Inflammatory macrophage treated with lipopolysaccharide for 1 hour (primary cell): ENCODE measurements around the gene HJURP.

ENCODE experiments used
- DNase-seq, 2 donors: peaks; one replicate each; pipeline ENCODE4 v3.0.0-alpha.2; 2020 to 2022

The HJURP gene

DNA sequence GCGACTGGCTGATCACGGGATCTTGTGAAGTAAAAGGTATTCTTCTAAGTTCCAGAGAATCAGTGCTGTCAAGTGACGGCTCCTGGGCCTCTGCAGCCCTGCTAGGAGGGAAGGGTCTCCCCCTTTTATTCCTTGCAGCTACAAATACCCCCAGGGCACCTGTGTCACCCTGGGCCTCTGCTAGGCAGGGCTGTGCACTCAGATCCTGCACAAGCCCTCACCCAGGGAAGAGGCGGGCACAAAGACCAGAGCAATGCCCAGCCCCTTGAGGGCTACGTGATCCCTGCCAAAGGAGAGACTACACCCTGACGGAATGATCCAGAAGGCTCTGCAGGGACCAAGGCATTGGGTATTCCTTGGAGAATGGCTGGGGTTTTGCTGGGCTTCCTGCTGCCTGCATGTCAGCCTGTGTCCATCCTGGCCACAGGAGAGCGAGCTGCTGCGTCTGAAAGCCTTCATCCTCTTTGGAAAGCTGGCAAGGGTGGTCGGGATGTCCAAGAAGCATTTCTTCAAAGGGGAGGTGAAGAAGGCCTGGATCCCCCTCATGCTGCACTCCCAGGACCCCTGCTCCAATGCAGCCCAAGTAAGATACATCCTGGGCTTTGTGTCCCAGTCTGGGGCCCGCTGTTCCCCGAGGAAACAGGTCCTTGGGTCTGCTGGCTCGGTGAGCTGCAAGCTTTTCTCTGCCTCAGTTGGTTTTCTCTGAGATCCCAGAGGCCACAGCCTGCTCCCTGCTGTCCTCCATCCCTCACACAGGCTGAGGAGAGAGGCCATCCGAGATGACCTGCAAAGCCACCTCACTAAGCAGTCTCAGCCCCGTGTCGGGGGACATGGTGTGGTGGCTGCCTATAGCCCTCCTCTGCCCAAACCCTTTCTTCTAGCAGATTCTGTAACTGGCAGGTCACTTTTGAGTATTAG is 24.9 kb downstream of the HJURP start:
- DNase-seq, result no peak

DNA sequence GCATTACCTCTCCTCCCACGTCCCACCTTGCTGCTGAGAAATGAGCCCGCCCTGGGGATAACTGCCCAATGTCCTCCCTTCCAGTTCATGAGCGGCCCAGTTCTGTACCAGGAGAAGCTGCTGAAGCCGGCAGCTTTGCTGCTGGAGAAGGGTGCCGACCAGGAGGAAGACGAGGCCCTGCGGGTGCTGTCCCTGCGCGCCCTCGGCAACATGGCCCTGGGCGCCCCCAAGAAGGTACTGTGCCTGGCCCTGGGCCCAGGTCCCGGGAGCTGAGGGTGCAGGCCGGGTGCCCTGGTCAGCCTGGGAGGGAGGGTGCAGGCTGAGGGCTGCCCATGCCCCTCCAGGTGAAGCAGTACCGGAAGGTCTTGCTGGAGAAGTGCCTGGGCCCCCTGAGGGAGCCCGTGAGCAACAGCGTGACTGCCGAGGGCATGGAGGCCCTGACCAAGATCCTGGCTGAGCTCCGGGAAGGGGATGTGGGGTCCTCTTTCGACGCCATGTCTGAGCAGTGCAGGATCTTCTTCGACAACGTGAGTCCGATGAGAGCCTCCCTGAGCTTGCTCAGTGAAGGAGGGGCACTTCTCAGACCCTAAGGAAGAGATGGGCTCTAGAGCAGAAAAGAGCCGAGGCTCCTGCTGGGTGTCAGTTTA is 25.7 kb downstream of the HJURP start:
- DNase-seq, result no peak

DNA sequence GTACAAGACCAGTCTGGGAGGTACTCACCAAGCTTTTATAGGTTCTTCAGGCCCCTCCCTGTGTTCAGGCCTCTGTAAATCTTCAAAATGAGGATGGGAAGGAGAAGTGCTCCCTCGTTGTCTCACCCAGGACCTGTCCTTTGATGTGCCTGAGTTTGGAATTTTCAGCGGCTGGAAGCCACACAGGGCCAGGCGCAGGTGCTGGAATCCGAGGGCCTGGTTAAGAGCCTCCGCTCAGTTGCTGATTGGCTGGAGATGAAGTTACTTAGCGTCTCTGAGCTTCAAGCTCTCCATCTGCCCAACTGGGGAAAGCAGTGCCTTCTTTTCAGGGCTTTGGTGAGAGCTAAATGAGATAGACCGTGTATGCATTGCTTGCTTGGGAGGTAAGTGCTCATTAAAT is 30.0 kb downstream of the HJURP start:
- no peak for DNase-seq

DNA sequence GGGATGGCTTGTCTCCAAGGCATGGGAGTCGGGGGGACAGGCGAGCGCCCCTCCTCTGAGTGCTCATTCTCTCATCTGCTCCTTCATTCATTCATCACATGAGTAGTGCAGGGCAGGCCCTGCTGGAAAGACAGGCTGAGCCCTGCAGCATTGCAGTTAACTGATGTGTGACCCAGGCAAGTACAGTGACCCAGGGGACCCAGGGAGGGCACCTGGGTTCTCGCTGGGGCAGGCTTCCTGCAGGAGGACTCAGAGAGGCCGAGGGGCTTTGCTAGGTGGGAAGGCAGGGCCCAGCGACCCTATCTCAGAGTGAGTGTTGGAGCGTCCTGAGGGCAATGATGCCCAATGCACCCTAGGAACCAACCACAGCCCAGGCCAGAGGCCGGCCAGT is 30.6 kb downstream of the HJURP start:
- DNase-seq, result no peak

DNA sequence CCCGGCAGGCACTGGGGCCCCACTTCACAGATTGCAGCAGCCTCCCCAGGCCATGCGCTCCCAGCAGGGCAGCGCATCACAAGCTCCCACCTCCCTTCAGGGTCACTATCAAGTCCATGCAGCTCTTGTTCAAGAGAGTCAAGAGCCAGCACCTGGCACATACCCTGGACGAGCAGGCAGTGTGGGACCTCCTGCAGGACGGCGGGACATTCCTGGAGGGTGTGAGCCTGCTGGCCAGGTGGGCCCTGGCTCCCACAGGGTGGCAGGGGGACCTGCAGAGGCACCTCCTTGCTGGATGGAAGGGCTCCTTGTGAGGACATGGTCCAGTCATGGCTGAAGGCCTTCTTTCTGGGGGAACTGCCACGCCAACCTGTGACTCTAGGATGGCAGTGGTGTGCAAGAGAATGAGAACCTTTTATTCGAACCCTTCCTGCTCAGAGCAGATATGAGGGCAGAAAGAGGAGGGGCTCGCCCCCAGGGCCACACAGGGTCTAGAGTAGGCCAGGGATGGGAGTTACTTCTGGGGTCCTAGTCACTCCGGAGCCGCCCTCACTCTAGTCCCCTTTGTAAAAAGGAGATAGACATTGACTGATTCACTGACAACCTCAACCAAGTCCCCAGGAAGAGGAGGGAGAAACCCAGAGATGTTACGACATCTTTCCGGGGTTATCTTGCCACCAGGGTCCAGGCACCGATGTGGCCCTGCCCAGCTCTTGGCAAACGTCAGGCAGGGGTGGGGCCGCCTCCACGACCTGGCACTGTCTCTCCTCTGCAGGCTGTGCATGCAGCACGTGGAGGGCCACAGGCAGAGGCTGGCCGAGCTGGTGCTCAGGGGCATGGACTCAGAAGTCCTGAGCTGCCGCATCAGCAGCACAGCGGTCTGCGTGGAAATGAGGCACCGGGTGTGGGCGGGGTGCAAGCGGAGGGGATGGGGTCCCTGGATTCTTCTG is 31.3 kb downstream of the HJURP start:
- DNase-seq, result no peak

DNA sequence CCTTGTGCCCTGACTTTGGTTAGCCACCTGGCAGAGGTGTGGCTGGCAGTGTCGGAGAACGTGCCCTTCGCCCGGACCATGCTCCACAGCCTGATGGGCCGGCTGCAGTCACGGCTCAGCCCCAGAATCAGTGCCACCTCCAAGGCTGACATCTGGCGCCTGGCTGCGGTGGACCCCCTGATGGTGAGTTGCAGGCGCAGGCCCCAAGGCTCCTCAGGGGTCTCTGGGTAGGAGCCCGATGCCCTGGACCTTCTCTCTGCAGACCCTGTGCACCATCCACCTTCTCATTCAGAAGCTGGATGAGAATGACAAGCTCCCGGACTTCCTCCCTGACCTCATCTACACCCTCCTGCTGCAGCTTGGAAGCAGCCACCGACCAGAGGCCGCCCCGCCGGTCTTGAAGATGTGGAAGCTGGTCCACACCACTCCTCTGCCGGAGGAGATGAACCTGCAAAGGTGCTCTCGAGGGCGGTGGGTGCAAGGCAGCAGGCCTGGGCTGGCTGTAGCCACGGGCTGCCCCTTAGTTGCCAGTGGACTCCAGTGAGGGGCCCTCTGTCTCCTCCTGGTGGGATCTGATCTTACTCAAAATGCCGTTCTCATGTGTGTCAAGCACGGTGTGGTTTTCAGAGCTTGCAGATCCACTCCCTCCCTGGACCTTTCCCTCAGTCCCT is 32.1 kb downstream of the HJURP start:
- DNase-seq, result no peak

DNA sequence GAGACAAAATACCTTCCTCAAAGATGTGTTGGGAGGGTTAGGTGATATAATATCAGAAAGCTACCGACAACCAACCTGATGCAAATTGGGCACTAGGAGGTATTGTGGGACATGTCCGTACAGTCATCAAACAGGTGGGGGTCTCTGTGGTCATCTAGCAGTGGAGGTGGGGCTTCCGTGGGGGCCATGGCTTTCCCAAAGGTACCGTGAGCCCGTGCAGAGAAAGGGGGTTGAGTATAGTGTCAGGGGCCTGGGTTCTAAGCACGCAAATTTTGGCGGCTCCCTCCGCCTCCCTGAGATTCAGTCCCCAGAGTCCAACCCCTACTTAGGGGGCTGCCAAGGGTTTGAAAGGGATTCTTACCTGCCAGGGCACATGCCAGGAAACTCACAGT is 32.6 kb downstream of the HJURP start:
- no peak for DNase-seq

DNA sequence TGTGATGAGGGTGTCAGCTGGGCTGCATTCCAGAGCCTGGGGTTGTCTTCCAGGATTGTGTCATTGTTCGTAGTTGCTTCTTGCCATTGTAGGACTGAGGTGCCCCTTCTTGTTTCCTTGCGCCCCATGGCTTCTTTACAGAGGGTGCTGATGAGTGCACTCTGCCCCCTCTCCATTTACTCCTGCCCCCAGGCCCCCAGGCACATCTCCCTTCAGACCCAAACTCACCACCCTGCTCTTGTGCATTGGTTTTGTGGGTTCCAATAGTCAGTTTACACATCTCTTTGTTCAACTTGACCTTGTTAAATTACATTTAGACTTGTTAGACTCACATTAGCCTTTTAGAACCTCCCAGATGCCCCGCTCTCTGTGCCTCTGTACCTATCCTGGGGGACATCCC is 33.1 kb downstream of the HJURP start:
- no peak for DNase-seq

DNA sequence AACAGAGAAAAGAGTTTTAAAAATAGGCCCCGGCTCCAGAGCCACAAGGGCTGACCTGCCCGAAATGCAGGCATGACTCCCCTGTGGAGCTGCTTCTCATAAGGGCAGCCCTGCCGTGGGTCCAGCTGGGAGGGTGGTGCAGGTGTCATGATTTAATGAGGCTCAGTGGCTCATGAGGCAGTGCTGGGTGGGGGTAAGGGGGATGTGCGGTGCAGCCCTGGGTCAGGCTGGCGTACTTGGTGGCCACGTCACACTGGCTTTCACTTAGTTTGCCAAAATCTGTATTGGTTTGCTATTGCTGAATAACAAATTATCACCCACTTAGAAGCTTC is 33.6 kb downstream of the HJURP start:
- no peak for DNase-seq

DNA sequence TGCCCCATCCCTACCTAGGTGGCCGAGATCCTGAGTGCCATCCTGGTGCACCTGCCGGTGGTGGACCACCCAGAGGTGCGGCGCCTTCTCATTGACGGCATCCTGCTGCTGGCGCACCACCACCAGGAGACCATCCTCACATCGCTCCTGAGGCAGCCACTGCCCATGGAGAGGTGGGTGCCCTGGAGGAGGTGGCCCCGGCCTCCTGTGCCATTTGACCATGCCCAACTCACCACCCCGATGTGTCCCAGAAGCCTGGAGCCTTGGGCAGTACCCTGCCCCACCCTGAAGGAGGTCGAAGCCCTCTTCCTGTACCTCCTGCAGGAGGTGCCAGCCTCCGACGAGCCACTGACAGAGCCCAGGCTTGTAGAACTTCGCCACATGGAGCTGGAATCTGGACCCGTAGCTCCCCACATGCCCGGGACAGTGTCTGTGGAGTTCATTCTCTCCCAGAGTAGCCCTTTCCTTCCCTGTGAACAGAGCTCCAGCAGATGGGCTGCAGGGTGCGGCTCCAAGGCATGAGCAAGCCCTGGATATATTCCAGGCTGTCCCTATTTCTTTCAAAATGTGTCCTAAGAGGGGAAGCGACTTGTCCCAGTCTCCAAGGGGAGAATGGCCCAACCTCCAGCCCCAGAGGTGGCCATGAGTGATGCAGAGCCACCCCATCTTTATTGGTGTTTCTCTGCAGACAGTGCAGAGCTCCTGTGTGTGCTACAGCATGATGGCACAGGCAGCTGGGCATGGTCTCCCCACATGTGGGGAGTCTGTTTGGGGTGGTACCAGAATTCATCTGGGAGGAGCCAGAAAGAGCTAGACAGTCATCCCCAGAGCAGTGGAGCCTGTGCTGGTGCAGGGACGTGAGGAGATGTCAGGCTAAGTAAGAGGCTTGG is 34.2 kb downstream of the HJURP start:
- DNase-seq, result no peak

DNA sequence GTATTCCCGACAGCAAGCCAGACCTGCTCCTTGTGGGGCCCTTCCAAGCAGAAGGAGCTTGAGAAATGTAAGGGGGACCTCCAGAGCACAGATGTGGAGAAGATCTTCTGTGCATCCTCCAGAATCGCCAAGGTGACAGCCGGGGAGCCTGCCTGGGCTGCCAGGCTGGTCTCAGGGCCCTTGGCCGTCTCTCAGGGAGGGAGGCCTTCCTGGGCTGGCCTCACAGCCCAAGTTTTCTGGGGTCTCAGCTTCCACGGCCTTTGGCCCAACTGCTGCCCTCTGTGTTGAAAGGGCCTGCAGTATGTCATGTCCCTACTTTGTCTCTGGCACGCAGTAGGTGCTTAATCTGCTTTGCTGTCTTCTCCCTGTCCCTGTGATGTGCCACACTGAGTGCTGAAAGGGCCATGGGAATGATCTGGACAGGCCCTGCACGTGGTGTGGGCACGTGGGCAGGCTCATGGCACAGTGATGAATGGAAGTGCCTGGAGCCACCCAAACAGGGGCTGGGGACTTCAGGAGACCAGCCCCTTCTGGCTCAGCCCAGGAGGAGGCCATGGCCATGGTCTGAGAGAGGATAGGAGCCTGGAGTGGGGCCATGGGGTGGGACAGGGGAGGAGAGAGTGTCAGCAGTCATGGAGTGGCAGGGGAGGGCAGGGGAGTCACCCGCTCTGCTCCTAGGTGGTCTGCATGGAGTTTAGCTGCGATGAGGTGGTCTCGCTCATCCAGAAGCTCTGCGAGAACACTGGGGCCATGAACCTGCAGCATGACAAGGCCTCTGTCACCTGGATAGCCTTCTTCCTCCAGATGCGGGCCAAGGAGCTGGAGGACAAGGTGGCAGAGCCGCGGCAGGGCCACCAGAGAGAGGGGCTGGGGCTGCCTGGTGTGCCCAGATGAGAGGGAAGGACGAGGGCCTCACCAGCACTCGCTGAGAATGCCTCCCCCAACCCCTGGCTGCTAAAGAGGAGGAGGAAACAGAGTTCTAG is 35.4 kb downstream of the HJURP start:
- DNase-seq, result no peak

DNA sequence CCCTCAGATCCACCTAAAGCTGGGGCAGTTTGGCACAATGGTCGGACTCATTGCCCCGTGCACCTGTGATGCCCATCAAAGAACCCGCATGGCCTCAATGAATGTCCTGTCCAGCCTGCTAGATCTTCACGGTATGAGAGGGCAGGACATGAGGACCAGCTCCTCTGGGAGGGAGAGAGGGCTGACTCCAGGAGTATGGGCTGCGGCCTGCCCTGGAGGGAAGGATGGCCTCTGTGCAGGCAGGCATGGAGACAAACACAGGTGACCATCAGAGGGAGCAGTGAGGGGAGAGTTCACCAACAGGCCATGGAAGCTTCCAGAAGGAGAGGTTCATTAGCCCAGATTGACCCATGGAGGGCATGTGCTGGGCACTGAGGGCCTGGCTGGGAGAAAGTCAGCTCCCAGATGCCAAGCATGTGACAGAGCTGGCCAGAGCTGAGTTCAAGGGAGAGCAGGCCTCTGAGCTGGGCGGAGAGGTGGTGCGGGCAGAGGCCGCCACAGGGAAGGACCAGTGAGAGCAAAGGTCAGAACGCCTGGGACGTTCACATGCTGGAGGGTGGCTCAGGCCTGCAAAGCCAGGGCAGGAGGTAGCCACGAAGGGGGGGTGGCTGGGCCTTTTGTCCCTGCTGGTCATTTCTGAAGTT is 36.2 kb downstream of the HJURP start:
- no peak for DNase-seq

DNA sequence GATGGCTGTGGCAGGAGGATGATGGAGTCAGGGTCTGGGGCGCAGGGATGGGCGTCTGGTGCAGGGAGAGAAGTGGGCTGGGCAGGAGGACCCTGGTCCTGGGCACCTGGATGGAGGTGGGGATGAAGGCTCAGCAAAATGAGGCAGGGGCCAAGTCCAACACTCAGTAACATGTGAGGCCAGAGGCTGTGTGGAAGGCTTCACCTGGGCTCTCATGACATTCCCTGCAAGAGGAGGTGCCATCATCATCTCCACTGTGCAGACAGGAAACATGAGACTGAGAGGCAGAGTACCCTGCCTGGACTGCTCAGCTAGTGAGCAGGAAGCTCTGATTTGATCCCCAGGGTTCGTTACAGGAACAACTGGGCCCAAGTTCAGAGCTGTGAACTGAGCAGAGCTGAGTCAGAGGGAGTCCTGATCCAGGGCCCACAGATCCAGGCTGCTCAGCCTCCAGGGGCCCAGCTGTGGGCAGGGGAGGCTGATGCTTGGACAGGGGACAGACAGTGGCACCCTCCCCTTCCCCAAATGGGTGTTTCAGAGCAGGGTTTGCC is 36.9 kb downstream of the HJURP start:
- no peak for DNase-seq

DNA sequence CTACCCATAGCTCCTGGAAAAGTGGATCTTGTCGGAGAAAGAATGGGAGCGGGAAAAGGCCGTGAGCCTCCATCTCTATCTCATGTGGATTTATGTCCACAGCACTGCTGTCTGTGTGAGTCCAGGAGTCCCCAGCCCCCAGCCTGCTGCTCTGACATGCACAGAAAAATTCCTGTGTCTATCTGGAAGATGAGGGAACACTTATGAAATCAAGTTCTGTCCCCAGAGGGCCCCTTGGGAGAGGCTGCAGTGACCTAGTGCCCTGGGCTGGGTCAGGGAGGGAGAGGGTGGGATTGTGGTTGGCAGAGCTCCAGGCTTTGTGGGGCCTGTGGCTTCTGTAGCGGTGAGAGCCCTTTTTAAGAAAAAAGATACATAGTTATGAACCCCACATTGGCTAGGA is 37.6 kb downstream of the HJURP start:
- no peak for DNase-seq

DNA sequence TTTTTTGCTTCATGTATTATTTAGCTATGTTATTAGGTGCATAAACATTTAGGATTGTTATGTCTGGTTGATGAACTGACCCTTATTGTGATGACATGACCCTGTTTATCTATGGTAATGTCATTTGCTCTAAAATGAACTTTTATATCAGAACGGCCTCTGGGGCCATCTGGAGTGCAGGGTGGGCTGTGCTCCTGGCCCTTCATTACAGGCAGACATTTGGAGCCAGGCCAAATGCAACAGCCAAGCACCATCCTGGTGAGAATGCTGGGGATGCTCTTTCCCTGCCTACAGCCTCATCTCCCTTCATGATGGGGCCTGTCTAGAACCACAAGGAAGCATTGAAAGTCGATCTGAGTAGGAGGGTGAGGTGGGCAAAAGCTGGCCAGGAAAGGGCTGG is 38.0 kb downstream of the HJURP start:
- DNase-seq, result no peak

DNA sequence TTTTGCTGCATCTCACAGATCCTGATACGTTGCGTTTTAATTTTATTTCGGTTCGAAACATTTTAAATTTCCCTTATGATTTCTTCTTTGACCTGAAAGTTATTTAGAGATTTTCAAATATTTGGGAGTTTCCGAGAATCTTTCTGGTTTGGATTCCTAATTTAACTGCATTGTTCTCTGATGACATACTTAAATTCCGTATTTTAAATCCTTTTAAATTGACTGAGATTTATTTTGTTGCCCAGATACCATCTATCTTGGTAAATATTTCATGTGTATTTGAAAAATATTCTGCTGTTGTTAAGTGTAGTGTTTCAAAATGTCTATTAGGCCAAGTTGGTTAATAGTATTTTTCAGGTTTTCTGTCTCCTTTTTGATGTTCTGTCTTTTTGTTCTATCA is 38.5 kb downstream of the HJURP start:
- no peak for DNase-seq

DNA sequence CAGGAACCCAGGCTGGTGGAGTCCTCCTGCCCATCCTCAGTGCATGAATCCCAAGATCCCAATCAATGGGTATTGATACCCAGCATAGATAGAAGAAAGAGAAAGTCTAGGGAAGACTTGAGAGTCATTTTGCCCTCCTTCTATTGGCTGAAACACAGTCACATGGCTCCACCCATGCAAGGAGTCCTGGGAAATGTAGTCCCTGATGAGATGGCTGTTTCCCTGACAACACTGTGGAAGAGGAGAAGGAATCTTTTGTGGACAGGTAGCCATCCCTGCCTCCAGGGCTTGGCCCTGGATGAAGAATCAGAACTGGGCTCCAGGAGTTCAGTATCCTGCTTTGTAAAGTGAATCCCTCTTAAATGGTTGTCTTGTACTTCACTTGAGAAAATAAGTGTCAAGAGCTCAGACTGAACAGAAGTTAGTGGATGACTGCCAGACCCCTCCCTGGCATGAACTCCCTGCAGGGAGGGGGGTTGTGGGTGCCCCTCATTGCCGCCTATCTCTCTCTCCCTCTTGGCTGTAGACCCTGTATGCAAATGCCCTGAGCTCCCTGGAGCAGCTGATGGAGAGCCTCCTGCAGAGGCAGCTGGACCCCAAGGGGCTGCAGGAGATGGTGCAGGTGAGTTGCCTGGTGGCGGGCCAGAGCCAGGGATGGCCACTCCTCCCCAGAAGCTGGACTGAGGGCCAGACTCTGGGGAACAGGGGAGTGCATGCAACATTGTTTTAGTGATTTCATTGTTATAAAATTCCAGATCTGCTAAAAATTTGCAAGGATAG is 40.1 kb downstream of the HJURP start:
- no peak for DNase-seq

DNA sequence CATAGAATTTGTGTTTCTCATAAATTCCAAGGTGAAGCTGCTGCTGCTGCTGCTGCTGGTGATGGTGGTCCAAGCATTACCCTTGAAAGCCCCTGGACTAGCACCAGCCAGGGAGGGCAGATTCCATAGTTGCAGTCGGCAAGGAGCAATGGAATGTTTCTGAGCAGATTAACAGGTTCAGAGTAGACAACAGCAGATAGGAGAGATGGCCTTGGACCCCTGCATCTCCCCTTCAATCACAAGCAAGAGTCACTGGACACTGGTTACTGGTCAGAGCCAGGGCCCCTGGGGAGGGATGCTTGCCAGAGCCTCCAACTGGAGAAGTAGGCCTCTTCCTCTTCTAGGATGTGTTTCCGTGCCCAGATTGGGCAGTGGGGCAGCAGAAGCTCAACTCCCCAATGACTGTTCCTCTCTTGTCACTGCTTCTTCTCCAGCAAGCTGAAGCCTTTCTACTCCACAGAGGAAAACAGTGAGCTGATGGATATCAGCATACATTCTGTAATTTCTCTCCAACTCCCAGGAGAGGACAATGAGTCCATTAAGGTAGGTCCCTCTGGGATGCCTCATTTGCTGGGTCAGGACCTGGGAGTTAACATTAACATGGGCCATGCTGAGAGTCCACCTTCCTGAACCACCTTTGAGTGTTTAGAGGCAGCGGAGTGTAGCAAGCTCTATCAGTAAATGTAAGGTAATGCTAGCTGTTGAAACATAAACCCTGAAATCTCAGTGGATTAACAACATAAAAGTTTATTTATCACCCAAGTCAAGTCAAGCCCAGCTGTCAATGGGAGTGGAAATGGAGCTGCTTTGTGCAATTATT is 40.9 kb downstream of the HJURP start:
- DNase-seq, result no peak
